Mesendoderm (in vitro differentiated cells): ENCODE results near the gene CHIT1.

Source experiments
- DNase-seq: peaks from one replicate; pipeline ENCODE4 v3.0.0; 2013
- H2AK5ac ChIP-seq: 2 replicates; pipeline ENCODE4 v1.6.1; 2013; ENCODE audit warnings: low read length, inconsistent platforms
- H2BK120ac ChIP-seq: 2 replicates; pipeline ENCODE4 v1.6.1; 2013; ENCODE audit warnings: low read depth, mild to moderate bottlenecking, low read length, moderate library complexity, mixed read lengths
- H2BK15ac ChIP-seq: replicated peaks from 2 replicates; pipeline ENCODE4 v1.6.1; 2013; ENCODE audit warnings: low read depth, mild to moderate bottlenecking, moderate library complexity
- H2BK5ac ChIP-seq: 2 replicates; pipeline ENCODE4 v1.6.1; 2013; ENCODE audit warnings: low read length, inconsistent platforms
- H3K18ac ChIP-seq: 2 replicates; pipeline ENCODE4 v1.6.1; 2013; ENCODE audit warnings: mild to moderate bottlenecking, low read length, mixed read lengths
- H3K23ac ChIP-seq: one replicate; pipeline ENCODE4 v1.6.1; 2013; ENCODE audit warnings: low read length
- H3K27ac ChIP-seq: 2 replicates; pipeline ENCODE4 v1.5.1; 2013; ENCODE audit warnings: low read depth, mild to moderate bottlenecking, inconsistent platforms, low read length, moderate library complexity
- H3K27me3 ChIP-seq: 2 replicates; pipeline ENCODE4 v1.6.1; 2013; ENCODE audit warnings: low read length, control low read depth, mild to moderate bottlenecking, inconsistent platforms; ENCODE audit not compliant: insufficient read depth, poor library complexity
- H3K36me3 ChIP-seq: 2 replicates; pipeline ENCODE4 v1.6.1; 2013; ENCODE audit warnings: low read length, inconsistent platforms; ENCODE audit not compliant: control insufficient read depth, insufficient read depth
- H3K4ac ChIP-seq: one replicate; pipeline ENCODE4 v1.6.1; 2013; ENCODE audit warnings: low read depth, mild to moderate bottlenecking, low read length, moderate library complexity
- H3K4me1 ChIP-seq: 2 replicates; pipeline ENCODE4 v1.6.1; 2013; ENCODE audit warnings: low read depth, low read length, inconsistent platforms; ENCODE audit not compliant: control insufficient read depth
- H3K4me2 ChIP-seq: 2 replicates; pipeline ENCODE4 v1.6.1; 2013; ENCODE audit warnings: low read length
- H3K4me3 ChIP-seq: 2 replicates; pipeline ENCODE4 v1.5.1; 2013; ENCODE audit warnings: mild to moderate bottlenecking, low read length
- H3K56ac ChIP-seq: one replicate; pipeline ENCODE4 v1.6.1; 2013; ENCODE audit warnings: low read length
- H3K79me1 ChIP-seq: 2 replicates; pipeline ENCODE4 v1.6.1; 2013; ENCODE audit warnings: low read length, inconsistent platforms
- H3K79me2 ChIP-seq: 2 replicates; pipeline ENCODE4 v1.6.1; 2013; ENCODE audit warnings: mild to moderate bottlenecking, low read length; ENCODE audit not compliant: control insufficient read depth, insufficient read depth
- H3K9ac ChIP-seq: 2 replicates; pipeline ENCODE4 v1.6.1; 2013; ENCODE audit warnings: low read length, inconsistent platforms
- H4K5ac ChIP-seq: one replicate; pipeline ENCODE4 v1.6.1; 2013; ENCODE audit warnings: low read length
- H4K8ac ChIP-seq: one replicate; pipeline ENCODE4 v1.6.1; 2013; ENCODE audit warnings: low read depth, mild to moderate bottlenecking, control low read depth, low read length, moderate library complexity
- WGBS: extraction: QIAGEN DNeasy Blood & Tissue Kit; methylation state at CpG from one replicate; pipeline ENCODE4 v1.1.7; 2013; ENCODE audit warnings: low lambda C conversion rate, missing lambda C conversion rate; ENCODE audit not compliant: insufficient coverage; ENCODE audit errors: extremely low coverage; 5-methylcytosine and 5-hydroxymethylcytosine counted together

The CHIT1 gene

DNA sequence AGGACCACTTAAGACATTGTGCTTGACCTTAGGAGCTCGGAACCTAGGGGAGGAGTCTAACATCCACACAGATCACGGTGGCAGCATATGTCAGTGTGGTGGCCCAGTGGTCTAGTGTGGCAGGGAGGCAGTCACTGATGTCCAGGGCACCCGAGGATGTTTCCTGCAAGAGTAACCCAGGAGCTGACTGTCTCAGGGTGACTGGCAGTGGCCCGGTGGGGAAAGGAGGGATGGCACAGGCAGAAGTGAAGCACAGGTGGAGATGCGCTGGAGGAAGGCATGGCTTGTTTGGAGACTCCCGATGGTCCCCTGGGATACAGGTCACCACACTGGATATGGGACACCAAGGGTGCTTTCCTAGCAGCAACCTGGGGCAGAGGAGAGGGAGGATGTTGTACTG is 16.3 kb downstream of the CHIT1 start:
- WGBS, result no CpG with 5 or more reads among the region's 6 CpGs
- Histone ChIP-seq H2BK120ac (no peak overlapping the region), H3K4me2 (no peak overlapping the region), H4K8ac (no peak overlapping the region), H3K9ac (no peak overlapping the region), H3K4me1 (no peaks in the 10 kb centered on the region), H3K27me3 (no peaks in the 10 kb centered on the region), H2AK5ac (no peak overlapping the region), H3K56ac (no peak overlapping the region), H3K79me1 (no peaks in the 10 kb centered on the region), H4K5ac (no peak overlapping the region), H3K4ac (no peak overlapping the region), H3K4me3 (no peak overlapping the region), H3K27ac (no peak overlapping the region), H3K18ac (no peak overlapping the region), H3K36me3 (no peaks in the 10 kb centered on the region), H3K23ac (no peak overlapping the region), H3K79me2 (no peaks in the 10 kb centered on the region), H2BK15ac (no peak overlapping the region), H2BK5ac (no peak overlapping the region)
- DNase-seq, result no peak

DNA sequence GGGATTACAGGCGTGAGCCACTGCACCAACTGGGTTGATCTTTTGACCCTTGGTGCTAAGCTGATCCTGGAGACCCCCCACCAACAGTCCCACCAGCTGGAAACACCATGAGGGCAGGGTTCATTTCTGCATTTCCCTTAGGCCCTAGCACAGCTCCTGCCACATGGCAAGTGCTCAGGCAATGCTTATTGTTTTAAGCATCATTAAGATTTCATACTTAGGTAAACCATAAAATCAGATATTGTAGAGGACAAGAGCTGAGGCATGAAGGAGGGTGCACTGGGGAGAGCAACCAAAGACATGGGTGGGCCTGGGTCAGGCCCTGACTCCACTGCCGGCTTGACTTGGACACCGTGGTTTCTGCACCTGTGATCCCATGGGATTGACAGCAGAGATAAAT is 17.7 kb downstream of the CHIT1 start:
- DNase-seq, result no peak
- Histone ChIP-seq H4K5ac (no peak overlapping the region), H4K8ac (no peak overlapping the region), H3K4me3 (no peak overlapping the region), H3K36me3 (no peaks in the 10 kb centered on the region), H3K4ac (no peak overlapping the region), H2AK5ac (no peak overlapping the region), H2BK120ac (no peak overlapping the region), H2BK15ac (no peak overlapping the region), H3K4me1 (no peaks in the 10 kb centered on the region), H3K23ac (no peak overlapping the region), H3K9ac (no peak overlapping the region), H3K79me2 (no peaks in the 10 kb centered on the region), H3K27me3 (no peaks in the 10 kb centered on the region), H3K56ac (no peak overlapping the region), H3K79me1 (no peaks in the 10 kb centered on the region), H3K18ac (no peak overlapping the region), H3K27ac (no peak overlapping the region), H3K4me2 (no peak overlapping the region), H2BK5ac (no peak overlapping the region)
- no CpG with 5 or more reads among the region's 3 CpGs for WGBS

DNA sequence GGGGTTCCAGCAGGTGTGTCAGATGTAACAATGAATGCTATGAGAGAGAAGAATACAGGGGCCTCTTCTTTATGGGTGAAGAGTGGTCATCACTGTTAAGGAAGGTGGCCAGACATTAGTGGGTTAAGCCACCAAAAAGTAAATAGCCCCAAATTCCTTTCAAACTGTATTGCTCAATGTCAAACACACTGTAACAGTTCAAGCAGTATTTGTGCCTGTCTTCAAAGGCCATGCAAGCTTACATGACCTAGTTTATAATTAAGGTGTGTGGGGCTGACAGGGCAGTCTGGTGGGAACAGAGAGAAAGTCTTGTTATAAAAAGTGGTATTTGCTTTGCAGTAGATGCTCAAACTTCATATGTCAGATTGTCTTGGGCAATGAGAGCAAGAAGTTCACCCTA is 18.5 kb downstream of the CHIT1 start:
- H2BK5ac ChIP-seq, result no peak overlapping the region
- no peaks in the 10 kb centered on the region for H3K27me3 ChIP-seq
- H3K27ac ChIP-seq, result no peak overlapping the region
- no peak overlapping the region for H2AK5ac ChIP-seq
- no peaks in the 10 kb centered on the region for H3K4me1 ChIP-seq
- H3K18ac ChIP-seq, result no peak overlapping the region
- no peak overlapping the region for H2BK120ac ChIP-seq
- no peak overlapping the region for H3K4me2 ChIP-seq
- no peak overlapping the region for H3K23ac ChIP-seq
- H4K8ac ChIP-seq, result no peak overlapping the region
- no peak for DNase-seq
- H3K4ac ChIP-seq, result no peak overlapping the region
- no peaks in the 10 kb centered on the region for H3K36me3 ChIP-seq
- no peak overlapping the region for H3K4me3 ChIP-seq
- H3K9ac ChIP-seq, result no peak overlapping the region
- H2BK15ac ChIP-seq, result no peak overlapping the region
- no peaks in the 10 kb centered on the region for H3K79me2 ChIP-seq
- no peak overlapping the region for H4K5ac ChIP-seq
- H3K56ac ChIP-seq, result no peak overlapping the region
- no peaks in the 10 kb centered on the region for H3K79me1 ChIP-seq

DNA sequence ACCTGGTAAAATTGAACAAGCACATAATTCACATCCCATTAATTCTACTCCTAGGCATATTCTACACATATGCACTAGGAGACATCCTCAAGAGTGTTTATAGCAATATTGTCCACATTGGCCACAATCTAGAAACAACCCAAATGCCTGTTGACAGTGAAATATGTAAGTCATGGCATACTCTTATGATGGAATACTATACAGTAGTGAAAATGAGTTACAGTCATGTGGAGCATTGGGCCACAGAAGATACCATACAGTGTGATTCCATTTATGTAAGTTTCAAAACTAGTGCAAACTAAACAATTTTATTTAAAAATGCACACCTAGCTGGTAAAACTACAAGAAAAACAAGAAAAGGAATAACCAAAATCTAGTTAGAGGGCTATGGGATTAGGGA is 19.1 kb downstream of the CHIT1 start:
- no peak overlapping the region for H3K9ac ChIP-seq
- no peak overlapping the region for H3K4ac ChIP-seq
- H3K27me3 ChIP-seq, result no peaks in the 10 kb centered on the region
- H3K79me1 ChIP-seq, result no peaks in the 10 kb centered on the region
- H3K4me3 ChIP-seq, result no peak overlapping the region
- H4K8ac ChIP-seq, result no peak overlapping the region
- H3K36me3 ChIP-seq, result no peaks in the 10 kb centered on the region
- no peaks in the 10 kb centered on the region for H3K4me1 ChIP-seq
- H3K56ac ChIP-seq, result no peak overlapping the region
- no peak overlapping the region for H2BK5ac ChIP-seq
- H2BK15ac ChIP-seq, result no peak overlapping the region
- H2AK5ac ChIP-seq, result no peak overlapping the region
- DNase-seq, result no peak
- no peak overlapping the region for H2BK120ac ChIP-seq
- H3K23ac ChIP-seq, result no peak overlapping the region
- H3K79me2 ChIP-seq, result no peaks in the 10 kb centered on the region
- no peak overlapping the region for H3K4me2 ChIP-seq
- H4K5ac ChIP-seq, result no peak overlapping the region
- H3K27ac ChIP-seq, result no peak overlapping the region
- H3K18ac ChIP-seq, result no peak overlapping the region

DNA sequence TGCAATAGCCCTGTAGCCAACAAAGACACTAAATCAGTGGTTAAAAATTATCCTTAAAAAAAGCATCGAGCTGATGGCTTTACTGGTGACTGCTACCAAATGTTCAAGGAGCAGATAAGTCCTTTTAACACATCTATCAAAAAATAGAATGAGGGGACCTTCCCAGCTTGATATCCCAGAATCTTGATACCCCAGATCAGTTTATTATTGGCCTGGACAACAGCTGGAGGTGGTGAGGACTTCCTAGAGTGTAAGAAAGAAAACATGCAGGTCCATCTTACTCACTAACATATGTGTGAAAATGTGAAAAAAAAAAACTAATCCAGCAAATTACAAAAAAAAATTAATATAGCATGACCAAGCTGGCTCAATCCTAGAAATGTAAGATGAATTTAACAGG is 21.3 kb downstream of the CHIT1 start:
- H3K27me3 ChIP-seq, result no peaks in the 10 kb centered on the region
- H3K79me1 ChIP-seq, result no peaks in the 10 kb centered on the region
- no peak overlapping the region for H3K9ac ChIP-seq
- no peaks in the 10 kb centered on the region for H3K36me3 ChIP-seq
- no peak overlapping the region for H2AK5ac ChIP-seq
- H3K18ac ChIP-seq, result no peak overlapping the region
- no peak overlapping the region for H2BK5ac ChIP-seq
- H3K27ac ChIP-seq, result no peak overlapping the region
- no peak overlapping the region for H3K4ac ChIP-seq
- H4K5ac ChIP-seq, result no peak overlapping the region
- no peak overlapping the region for H3K56ac ChIP-seq
- H4K8ac ChIP-seq, result no peak overlapping the region
- H3K4me2 ChIP-seq, result no peak overlapping the region
- no peak overlapping the region for H3K4me3 ChIP-seq
- no peak overlapping the region for H2BK120ac ChIP-seq
- no peak for DNase-seq
- no CpG with 5 or more reads among the region's 1 CpG for WGBS
- H3K23ac ChIP-seq, result no peak overlapping the region
- no peak overlapping the region for H2BK15ac ChIP-seq
- H3K4me1 ChIP-seq, result no peaks in the 10 kb centered on the region
- no peaks in the 10 kb centered on the region for H3K79me2 ChIP-seq

DNA sequence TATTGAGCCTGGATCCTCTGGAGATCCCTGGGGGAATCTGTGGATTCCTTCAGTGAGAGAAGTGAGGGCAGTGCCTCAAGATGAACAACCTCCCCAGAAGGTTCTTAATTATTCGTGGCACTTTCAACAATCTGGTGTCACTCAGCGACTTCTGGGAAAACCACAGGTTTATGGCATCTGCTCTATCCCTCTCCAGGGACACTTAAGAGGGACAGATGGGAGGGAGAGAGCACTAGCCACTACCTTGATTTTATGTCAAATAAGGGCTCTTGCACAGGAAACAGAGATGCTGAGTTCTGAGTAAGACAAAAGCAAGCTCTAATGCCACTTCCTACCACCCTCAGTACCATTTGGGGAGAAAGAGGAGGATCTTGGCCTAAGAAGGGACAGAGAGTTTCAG is 21.7 kb downstream of the CHIT1 start:
- Histone ChIP-seq H3K36me3 (no peaks in the 10 kb centered on the region), H2BK15ac (no peak overlapping the region), H4K5ac (no peak overlapping the region), H3K23ac (no peak overlapping the region), H3K79me2 (no peaks in the 10 kb centered on the region), H3K4ac (no peak overlapping the region), H2AK5ac (no peak overlapping the region), H3K79me1 (no peaks in the 10 kb centered on the region), H3K56ac (no peak overlapping the region), H3K27ac (no peak overlapping the region), H3K4me3 (no peak overlapping the region), H3K4me2 (no peak overlapping the region), H4K8ac (no peak overlapping the region), H3K4me1 (no peaks in the 10 kb centered on the region), H2BK5ac (no peak overlapping the region), H3K9ac (no peak overlapping the region), H3K27me3 (no peaks in the 10 kb centered on the region), H3K18ac (no peak overlapping the region), H2BK120ac (no peak overlapping the region)
- no CpG with 5 or more reads among the region's 2 CpGs for WGBS
- no peak for DNase-seq
